HG03064 (cell line): Measurements from ENCODE around the gene DNAJB14.
"Not testable (repeated sequence)": the region's sequence is repeated elsewhere in the genome, so short reads cannot be mapped to it uniquely, and the experiment has no call there.

Experiments used
- ATAC-seq: cut with Tn5 transposase; IDR thresholded peaks from one replicate; pipeline ENCODE4 v1.9.1; 2021; ENCODE audit warnings: low read depth; ENCODE audit not compliant: unreplicated experiment

DNAJB14 gene

DNA sequence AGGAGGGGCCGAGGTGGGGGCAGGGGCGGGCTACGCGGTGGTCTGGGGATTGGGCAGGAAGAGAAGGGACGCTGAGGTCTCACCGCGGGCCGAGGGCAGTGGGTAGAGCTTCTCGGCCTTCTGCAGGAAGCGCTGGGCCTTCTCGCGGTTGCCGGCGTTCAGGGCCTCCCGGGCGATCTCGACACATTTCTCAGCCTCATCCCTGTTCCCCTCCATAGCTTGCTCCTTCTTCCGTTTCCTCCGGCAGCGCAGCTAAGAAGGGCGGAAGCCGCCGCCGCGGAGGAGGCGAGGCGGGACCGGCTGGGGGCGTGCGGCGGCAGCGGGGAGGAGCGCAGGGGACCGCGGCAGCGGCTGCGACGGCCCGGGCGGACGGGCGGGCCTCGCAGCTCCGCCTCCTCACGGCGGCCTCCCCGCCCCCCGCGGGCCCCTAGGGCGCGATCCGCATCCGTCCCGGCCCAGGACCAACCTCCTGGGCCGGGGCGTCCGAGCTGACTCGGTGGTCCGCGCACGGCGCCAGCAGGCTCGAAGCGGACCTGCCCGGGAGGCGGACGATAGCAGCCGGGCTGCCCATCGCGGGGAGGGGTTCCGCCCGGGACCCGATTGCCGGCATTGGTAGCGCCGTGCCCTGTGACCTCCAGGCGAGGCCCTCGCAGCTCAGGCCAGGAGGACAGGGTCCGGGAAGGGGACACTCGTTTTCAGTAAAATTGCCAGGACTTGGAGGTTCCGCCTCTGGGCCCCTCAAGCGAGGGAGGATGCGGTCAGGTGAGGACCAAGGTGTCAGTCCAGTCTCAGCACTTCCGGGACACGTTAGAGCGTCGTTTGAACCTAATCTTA, at the start of gene DNAJB14:
DNAJB14 (minus strand) TSS at position 263 of the 834 bp plus-strand sequence; CDS start at position 216, 47 bp downstream.
- ATAC-seq: peak; percentile 40

- ATAC-seq: no peak
These were observed 45.3 kb upstream of the DNAJB14 start for GRCh38 chr4:99991741-99992140.

- no peak for ATAC-seq
These were observed 41.3 kb upstream of the DNAJB14 start for GRCh38 chr4:99987681-99988080.

DNA sequence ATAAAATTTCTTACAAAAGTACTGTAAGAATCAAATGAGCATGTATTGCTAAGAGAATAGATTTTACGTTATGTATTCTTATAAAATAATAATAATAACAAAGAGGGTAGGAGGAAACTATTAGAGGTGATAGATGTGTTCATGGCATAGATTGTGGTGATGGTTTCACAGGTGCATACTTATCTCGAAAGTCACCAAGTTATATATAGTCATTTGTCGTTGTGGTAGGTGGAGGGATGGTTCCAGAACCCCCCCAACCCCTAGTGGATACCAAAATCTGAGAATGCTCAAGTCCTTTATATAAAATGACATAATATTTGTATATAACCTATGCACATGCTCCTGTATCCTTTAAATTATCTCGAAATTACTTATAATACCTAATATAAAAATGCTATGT, 40.4 kb upstream of the DNAJB14 start:
- no peak for ATAC-seq

DNA sequence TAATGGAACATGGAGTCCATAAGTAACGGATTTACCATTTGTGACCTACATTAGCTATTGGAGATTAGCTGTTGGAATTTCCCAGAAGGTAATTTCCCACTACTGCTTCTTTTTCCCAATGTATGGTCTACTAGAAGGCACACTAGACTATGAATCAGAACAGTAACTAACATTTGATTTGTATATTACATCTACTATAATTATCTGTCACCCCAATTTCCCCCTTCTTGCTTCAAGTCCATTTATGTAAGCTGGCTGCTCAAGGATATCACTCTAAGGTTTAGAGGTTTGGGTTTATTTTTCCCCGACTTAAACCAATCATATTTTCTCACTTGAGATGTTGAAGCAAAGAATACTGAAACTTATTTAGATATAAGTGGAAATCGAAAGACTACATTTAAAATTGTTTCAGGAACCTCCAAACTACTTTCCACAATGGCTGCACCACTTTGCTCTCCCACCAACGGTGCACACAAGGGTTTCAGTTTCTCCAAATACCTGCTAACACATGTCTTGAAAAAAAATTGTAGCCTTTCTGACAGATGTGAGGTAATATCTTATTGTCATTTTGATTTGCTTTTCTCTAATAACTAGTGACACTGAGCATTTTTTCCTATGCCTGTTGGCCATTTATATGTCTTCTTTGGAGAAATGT, 37.0 kb upstream of the DNAJB14 start:
- no peak for ATAC-seq

- ATAC-seq: no peak
These were observed 33.5 kb upstream of the DNAJB14 start for GRCh38 chr4:99979872-99980271.

DNA sequence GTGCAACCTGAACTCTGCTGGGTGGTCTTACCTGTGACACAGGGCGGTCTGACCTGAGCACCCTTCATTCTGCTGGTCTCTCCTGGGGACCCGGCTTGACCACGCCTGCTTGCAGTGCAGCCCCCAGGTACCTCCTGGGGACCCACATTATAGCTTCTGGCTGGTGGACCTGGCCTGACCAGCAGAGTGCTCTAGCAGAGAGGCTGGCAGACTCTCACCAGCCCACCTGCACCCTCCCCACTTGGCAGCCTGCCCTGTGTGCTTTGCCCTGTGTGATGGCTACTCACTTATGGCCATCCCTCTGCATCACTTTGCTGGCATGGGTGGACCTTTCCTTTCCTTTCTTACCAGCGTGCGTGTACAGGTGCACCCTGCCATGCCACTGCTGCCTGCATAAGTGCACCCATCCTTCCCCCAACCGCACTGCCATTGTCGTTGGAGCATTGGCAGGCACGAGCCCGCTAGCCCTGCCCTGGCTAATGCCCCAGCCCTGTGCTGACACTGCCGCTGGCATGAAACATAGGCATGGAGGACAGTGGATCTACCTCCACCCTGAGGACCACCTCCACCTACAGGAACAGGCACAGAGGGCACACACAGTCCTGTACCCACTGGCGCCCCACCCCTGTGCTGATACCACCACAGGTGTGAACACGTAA, 25.2 kb upstream of the DNAJB14 start:
- no peak for ATAC-seq

GRCh38 chr4:99968330-99968729, 21.9 kb upstream of the DNAJB14 start:
- ATAC-seq: no peak

DNA sequence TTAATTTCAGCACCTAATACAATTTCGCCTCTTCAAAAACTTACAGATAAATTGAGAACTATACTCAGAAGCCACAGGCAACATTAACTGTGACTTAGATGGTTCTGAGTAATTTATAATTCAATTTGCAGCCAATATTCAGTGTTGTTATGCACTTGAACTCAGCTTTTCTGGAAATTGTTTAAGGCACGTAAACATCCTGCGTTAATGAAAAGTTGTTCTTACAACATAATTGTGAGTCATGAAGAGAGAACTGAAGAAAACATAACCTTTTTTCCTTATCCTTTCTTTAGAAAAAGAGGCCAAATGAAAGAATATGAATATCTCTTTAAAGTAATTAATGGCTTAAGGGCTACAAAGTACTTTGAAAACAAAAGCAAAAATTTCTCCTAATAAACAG, 20.3 kb upstream of the DNAJB14 start:
- ATAC-seq: no peak

DNA sequence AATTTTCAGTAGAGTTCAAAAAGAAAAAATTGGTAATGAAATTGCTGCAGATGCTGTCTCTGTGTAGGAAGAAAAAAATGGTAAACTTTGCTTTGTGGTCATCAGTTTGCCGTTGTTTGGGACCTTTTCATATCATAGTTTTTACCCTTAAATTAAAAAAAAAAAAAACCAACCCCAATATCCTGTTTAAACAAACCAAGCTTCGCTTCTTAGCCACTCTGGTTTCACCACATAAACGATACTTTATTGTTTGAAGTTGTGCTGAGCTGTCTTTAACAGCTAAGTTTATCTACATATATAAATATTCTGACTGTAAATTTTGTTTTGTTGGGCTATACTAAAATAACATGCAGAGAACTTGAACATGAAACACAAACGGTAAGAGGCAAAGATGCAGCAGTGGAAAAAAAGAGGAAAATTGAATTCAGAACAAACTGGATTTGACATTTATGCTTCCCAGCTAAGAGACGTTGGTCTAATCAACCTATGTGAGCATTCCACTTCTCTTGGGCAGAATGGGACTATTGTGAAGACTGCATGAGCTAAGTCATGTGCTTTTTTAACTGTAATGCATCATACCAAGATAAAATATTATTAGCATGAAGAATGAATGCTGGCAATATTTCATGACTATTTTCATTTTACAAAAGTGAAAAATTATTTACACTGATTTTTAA, 19.4 kb upstream of the DNAJB14 start:
- ATAC-seq: no peak

- no peak for ATAC-seq
These were observed 18.8 kb upstream of the DNAJB14 start for GRCh38 chr4:99965173-99965572.

- ATAC-seq: no peak
These were observed 15.3 kb upstream of the DNAJB14 start for GRCh38 chr4:99961711-99962110.

DNA sequence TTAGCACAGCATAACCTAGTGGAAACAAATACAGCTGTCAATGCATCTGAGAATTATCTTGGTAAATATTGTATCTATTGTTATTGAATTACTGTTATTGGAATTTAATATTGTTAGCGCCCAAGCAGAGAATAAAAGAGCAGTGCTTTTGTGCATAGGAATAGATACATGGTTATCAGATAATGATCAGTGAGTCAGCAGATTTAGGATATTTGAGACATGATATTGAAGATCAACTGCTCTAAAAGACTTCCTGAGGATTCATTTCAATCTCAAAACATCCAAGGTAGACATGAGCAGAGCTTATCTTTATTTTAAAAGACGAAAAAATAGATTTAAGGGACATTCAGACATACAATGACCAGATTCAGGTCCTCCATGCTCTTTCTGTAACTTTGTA, 14.2 kb upstream of the DNAJB14 start:
- no peak for ATAC-seq

DNA sequence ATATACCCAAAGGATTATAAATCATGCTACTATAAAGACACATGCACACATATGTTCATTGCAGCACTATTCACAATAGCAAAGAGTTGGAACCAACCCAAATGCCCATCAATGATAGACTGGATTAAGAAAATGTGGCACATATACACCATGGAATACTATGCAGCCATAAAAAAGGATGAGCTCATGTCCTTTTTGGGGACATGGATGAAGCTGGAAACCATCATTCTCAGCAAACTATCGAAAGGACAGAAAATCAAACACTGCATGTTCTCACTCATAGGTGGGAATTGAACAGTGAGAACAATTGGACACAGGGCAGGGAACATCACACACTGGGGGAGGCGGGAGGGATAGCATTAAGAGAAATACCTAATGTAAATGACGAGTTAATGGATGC, 11.8 kb upstream of the DNAJB14 start:
- ATAC-seq: not testable (repeated sequence)

GRCh38 chr4:99950913-99951254, 4.5 kb upstream of the DNAJB14 start:
- ATAC-seq: no peak

- peak; percentile 52 for ATAC-seq
These were observed 3.8 kb upstream of the DNAJB14 start, which contains the start of gene H2AZ1 for GRCh38 chr4:99949999-99950912. TSS of gene H2AZ1 (minus strand) at chr4:99950275. CDS start at chr4:99950170, 105 bp downstream.

- ATAC-seq: peak; percentile 22
These were observed 2.9 kb upstream of the DNAJB14 start for GRCh38 chr4:99949034-99949998.

DNA sequence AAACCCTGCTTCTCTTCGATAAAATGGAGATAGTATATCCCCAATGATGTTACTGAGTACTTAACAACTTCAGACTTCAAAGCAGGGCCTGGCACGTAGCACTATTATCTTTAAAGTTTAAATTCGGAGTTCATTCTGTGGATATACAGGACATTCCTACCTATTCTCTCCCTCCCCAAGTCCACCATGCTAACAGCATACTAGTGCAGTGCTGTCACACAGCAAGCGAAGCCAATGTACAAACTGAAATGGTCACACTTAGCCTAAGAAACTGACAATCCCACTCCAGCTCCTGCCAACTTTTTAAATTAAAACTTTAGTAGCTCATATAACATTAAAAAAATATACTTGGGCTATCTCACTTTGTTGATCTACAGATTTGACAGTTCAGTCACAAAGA, 1.2 kb upstream of the DNAJB14 start:
- no peak for ATAC-seq

GRCh38 chr4:99947190-99947578, 766 bp upstream of the DNAJB14 start:
- ATAC-seq: no peak
